Breast epithelium (tissue), 3 donors: ENCODE data around the gene POLR1B.
A peak's percentile ranks its signal among the peaks of the same experiment; 100 is the strongest.

Experiments
- POLR2A ChIP-seq: fragments of 450-650 bp; IDR thresholded peaks from one replicate; pipeline ENCODE4 v1.6.1; 2016; ENCODE audit warnings: antibody characterized with exemption, mild to moderate bottlenecking, moderate library complexity
- POLR2AphosphoS5 ChIP-seq, 3 donors: sonication (generic); formaldehyde crosslinking; IDR thresholded peaks; one replicate each; pipeline ENCODE4 v1.6.1; 2017; ENCODE audit warnings: antibody characterized with exemption in 3 of 3
- TF ChIP-seq, protein P1 (sequence below), 3 donors: fragments of 450-650 bp; IDR thresholded peaks; one replicate each; pipeline ENCODE4 v1.5.1; 2016 to 2017; ENCODE audit warnings: antibody characterized with exemption in 3 of 3, mild to moderate bottlenecking in 3 of 3, moderate library complexity in 3 of 3

DNA sequence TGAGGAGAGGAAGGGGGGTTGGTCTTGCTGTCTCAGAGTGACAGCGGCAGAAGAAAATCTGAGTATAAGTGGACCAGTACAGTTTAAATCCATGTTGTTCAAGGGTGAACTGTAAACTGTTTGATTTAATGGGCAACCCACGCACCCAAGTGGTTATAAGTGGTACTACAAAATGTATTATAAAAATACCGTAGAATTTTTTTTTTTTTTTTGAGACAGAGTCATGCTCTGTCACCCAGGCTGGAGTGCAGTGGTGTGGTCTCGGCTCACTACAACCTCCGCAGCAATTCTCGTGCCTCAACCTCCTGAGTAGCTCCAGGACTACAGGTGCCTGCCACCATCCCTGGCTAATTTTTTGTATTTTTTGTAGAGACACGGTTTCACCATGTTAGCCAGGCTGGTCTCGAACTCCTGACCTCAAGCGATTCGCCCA, 40.1 kb downstream of the POLR1B start:
- TF ChIP-seq POLR2A (no peak), POLR2AphosphoS5 (IDR thresholded peaks at IDR 0.05) (no peak)
- TF ChIP-seq, protein P1, sequence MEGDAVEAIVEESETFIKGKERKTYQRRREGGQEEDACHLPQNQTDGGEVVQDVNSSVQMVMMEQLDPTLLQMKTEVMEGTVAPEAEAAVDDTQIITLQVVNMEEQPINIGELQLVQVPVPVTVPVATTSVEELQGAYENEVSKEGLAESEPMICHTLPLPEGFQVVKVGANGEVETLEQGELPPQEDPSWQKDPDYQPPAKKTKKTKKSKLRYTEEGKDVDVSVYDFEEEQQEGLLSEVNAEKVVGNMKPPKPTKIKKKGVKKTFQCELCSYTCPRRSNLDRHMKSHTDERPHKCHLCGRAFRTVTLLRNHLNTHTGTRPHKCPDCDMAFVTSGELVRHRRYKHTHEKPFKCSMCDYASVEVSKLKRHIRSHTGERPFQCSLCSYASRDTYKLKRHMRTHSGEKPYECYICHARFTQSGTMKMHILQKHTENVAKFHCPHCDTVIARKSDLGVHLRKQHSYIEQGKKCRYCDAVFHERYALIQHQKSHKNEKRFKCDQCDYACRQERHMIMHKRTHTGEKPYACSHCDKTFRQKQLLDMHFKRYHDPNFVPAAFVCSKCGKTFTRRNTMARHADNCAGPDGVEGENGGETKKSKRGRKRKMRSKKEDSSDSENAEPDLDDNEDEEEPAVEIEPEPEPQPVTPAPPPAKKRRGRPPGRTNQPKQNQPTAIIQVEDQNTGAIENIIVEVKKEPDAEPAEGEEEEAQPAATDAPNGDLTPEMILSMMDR (IDR thresholded peaks at IDR 0.05), result peak; percentile 57 to 58 (median 57)
